ENCODE results near the gene LMX1B.
"Not testable (repeated sequence)": the region's sequence is repeated elsewhere in the genome, so short reads cannot be mapped to it uniquely, and the experiment has no call there.

The LMX1B gene

DNA sequence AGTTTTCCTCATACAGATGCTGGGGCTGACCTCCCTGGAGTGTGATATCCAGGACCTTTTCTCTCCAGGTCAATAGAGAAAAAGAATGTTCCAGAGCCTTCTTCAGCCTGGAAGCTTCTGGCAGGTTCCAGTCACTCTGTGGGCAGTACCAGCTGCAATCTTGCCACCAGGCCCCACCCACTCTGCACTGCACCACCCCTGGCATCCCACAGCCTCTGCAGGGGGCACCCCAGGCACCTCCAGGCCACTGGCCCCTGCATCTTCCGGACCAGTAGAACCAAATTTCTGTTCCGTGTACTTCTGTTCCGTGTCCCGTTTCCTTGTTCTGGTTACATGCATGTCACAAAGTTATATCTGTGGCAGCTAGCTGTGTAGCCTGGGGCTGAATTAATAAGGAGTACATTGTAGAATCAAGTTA, 107.8 kb downstream of the LMX1B start:
- DNase-seq = no peak

DNA sequence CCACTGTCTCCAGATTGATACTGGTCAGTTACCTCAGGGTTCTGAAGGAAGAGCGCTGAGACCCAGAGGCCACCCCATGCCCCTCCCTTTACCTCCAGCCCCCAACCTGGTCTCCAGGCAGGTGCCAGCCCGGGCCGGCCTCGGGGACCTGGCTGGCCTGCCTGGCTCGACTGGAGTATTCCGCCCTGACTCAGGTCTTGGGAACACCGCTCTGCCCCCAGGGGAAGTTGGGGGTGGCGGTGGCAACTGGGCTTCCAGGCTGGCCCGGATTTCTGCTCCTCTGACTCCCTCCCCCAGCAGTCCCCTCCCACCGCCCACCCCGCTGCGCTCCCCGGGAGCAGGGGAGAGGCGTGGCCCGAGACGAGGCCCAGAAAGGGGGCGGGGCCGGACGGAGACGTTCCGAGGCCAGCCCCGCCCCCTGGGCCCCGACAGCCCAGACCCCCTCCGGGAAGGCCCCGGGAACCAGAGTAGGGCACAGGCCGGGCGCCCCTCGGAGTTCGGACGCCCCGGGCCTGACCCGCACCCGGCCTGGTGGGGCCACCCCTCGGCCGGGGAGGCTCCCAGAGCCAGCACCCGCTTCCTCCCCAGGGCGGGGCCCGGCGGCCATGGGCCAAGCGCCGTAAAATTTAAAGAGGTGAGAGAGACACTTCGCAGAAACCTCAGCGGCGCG, 108.7 kb downstream of the LMX1B start:
- peak; percentile 88 to 91 for DNase-seq

DNA sequence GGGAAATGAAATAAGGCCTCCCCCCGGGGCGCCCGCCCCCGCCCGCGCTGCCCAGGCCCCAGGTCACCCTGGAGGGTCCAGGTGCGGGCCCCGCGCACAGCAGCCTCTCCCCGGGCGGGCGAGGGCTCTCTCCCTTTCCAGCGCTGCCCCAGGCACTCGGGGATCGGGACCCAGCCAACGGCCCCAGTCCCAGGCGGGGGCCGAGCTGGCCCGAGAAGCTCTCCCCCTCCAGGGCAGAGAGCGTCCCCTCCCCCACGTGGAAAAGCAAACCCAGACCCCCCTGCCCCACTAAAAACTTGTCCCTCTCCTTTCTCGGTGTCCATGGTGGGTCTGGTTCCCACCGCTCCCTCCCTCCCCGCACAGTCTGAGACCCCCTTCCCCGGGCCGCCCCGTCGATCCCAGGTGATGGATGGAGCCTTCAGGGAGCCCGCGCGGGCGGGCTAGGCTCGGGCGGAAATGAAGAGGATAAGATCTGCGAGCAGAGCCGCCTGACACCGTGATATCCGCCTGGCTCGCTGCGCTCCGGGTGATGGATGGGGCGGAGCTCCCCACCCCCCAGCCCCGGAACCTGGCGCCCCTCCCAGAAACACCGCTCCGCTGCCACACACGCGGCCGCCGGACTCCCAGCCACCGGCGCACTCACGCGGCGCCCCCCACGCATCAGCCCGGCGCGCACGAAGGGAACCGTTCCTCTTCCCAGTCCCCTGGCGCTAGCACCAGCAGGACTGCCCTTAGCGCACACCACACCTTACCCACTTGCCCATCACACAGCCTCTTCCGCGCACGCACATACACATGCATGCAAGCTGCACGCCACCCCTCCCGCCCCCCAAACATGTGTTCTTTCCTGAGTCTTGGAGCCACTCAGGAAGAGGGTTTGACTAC, 109.4 kb downstream of the LMX1B start:
- peak; percentile 59 to 68 for DNase-seq

DNA sequence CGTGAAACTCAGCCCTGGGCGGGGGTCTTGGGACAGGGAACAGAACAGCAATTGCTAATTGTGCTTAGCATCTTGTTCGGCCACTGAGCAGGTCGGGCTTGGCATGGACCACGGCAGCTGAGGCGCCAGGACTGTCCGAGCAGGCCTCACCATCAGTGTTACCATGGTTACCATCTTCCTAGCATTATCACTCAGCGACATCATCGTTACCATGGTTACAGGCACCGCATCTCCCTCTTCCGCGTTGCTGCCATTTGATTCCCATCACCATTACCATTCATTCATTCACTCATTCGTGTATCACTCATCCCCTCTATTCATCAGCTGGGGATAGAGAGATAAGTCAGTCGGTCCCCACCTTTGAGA, 110.1 kb downstream of the LMX1B start:
- DNase-seq = no peak

DNA sequence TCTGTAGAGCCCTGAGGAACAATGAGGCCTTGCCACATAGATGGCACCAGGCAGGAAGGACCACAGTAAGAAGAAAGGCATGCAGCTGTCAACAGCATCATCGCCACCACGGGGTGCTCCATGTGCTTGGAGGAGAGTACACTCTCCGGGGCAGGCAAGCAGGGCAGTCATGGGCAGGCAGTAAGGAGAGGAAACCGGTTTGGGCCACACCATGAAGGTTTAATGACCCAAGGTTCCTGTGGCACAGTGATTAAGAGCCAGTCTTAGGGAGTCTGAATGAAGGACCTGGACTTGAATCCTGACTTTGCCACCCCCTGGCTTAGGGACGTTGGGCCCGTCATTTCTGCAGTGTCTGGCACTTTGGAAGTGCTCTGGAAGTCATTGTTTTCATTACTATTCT, 110.5 kb downstream of the LMX1B start:
- no peak for DNase-seq

DNA sequence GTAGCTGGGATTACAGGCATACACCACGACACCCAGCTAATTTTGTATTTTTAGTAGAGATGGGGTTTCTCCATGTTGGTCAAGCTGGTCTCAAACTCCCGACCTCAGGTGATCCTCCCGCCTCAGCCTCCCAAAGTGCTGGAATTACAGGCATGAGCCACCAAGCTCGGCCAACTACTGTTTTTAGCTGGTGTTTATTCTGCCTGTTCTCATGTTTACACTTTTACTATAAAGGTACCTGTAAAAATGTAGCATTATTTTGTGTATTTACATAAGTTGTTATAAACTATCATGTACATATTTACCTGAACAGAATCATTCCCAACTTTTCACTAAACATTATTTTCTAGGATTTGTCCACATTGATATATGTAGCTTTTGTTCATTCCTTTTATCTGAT, 111.8 kb downstream of the LMX1B start:
- not testable (repeated sequence) for DNase-seq

DNA sequence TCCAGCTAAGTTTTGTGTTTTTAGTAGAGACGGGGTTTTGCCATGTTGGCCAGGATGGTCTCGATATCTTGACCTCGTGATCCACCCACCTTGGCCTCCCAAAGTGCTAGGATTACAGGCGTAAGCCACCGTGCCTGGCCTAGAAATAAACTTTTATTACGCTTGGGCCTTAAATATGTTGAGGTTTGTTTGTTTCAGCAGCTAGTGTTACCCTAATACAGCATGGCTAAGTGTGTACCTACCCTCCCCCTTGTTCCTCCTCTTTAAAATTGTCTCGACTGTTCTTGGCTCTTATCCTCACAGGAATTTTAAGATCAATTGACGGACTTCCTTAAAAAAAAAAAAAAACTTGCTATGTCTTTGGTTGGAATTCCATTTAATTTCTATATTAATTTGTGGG, 114.5 kb downstream of the LMX1B start:
- DNase-seq = not testable (repeated sequence)

DNA sequence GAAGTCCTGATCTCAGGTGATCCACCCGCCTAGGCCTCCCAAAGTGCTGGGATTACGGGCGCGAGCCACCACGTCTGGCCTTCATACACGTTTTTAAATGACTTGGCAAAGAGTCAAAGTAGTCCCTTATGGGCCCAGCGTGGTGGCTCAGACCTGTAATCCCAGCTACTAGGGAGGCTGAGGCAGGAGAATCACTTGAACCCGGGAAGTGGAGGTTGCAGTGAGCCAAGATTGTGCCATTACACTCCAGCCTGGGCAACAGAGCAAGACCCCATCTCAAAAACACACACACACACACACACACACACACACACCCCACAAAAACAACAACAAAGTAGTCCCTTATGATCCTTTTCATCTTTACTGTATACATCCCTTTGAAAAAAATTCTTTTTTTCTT, 116.9 kb downstream of the LMX1B start:
- DNase-seq = not testable (repeated sequence)

DNA sequence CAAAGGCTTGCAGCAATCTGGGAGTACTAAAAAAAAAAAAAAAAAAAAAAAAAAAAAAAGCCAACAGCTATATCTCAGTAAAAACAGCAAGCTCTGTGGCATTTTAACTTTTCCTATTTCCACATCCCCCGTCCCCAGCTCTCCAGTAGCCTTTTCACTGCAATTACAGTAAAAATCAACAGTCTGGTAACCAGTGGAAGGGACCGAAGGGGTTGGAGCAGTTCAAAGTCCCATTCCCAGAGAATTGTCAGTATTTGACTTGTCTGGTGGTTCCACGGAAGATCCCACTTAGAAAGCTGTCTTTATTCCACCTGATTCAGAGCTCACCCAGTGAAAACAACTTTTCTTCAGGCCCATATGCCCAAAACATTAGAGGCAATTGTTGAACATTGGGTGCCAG, 119.3 kb downstream of the LMX1B start:
- no peak for DNase-seq

DNA sequence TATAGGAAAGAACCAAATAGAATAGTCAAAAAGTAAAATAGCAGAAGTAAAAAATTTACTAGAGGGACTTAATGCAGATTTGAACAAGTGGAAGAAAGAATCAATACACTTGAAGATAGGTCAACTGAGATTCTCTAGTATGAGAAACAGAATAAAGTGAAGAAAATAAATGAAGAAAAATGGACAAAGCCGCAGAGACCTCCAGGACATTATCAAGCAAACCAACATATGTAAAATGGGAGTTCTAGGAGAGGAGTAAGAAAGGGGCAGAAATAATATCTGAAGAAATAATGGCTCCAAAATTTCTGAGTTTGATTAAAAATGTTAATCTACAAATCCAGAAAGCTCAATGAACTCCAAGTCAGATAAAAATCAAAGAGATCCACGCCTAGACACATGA, 121.1 kb downstream of the LMX1B start:
- no peak for DNase-seq

DNA sequence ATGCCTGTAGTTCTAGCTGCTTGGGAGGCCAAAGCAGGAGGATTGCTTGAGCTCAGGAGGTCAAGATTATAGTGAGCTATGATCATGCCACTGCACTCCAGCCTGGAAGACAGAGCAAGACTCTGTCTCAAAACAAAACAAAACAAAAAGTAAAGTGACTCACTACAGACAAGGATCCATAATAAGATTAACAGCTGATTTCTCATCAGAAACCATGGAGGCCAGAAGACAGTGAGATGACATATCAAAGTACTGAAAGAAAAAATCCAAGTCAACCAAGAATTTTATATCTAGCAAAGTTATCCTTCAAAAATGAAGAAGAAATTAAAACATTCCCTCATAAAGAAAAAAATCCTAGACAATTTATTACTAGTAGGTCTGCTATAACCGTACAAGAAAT, 121.8 kb downstream of the LMX1B start:
- no peak for DNase-seq

DNA sequence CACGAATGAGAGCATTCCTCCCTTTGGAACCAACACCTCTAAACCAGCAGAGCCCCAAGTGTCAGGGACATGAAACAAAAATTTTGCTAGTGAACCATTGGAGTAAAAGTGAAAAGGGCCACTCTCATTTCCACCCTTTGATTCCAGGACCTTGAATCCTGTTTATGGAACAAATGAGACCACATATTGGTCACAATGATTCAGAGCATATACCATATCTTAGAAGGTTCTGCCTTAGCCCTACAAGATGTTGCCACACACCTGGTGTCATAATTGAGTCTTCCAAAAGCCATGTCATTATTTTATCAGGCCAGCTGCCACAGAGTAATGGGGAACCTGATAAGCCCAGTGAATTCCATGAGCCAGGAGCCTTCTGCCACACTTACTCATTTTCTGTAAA, 124.8 kb downstream of the LMX1B start:
- no peak for DNase-seq

DNA sequence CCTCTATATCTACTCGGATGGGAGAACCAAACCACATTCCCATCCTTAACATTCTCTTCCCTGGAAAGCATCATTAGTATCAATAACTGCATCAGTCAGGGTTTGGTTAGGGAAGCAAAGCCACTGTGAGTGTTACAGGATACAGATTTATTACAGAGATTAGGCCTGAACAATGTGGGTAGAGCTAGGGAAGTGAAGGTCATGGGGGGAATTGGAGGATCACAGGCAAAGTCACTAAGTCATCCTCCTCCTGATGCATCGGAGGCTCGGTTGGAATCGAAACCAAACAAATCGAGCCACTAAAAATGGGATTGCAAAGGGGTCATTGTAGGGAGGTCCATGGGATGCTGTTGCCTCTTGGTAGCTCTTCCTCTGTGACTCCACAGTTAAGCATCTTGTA, 129.3 kb downstream of the LMX1B start:
- no peak for DNase-seq

DNA sequence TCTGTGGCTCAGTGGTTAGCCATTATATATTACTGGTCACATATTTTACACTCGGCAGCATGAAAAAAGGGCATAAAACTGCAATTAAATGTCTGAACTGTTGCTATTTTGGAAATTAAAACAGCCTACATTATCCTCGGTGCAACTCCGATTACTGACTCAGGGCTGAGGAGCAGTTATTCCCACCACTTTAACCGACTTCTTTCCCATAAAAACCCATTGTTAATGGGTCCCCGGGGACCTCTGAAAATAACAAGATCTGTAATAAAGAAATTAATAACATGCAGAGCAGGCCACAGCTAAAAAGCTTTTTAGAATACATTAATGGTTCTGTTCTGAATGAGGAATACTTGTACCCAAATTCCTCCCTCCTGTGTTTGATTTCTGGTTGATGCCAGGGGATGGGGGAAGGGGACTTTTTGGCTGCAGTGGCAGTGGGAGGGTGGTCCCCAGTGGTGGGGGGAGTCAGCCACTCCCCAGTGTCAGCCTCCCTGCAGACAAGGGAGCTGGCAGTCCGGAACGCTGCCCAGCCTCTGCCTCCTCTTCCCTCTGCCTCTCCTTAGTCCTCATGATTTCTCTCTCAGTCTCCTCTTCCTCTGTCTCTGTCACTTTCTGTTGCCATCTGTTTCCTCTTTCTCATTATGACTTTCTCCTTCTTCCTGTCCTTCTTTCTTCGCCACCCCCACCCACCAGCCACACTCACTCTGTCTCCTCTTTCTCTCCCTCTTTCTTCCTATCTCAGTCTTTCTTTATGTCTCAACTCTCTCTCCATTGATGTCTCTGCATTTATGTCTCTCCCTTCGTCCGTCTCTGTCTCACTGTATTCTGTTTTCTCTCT, 132.1 kb downstream of the LMX1B start:
- DNase-seq = no peak
